H9 (cell line): ENCODE results near the gene GPR87. TPM values are rescaled to one million over a fixed set of nuclear protein-coding genes. Genes with fewer than 3 reads are reported as not detected.

Experiments used
- DNase-seq: peaks from one replicate; pipeline ENCODE4 v3.0.0-alpha.2; 2017
- H2AFZ ChIP-seq: one replicate; pipeline ENCODE4 v1.6.1; 2013; ENCODE audit warnings: mild to moderate bottlenecking, low read length, control low read depth, moderate library complexity
- H2AK5ac ChIP-seq: 2 replicates; pipeline ENCODE4 v1.6.1; 2013; ENCODE audit warnings: low read length, control low read depth, mixed read lengths; ENCODE audit not compliant: insufficient read length
- H2BK120ac ChIP-seq: one replicate; pipeline ENCODE4 v1.6.1; 2013; ENCODE audit warnings: low read depth, mild to moderate bottlenecking, low read length, control low read depth, inconsistent platforms; ENCODE audit not compliant: poor library complexity, severe bottlenecking
- H2BK12ac ChIP-seq: 2 replicates; pipeline ENCODE4 v1.6.1; 2013; ENCODE audit warnings: low read length, control low read depth, mixed read lengths, low read depth; ENCODE audit not compliant: insufficient read length
- H2BK15ac ChIP-seq: 2 replicates; pipeline ENCODE4 v1.6.1; 2013; ENCODE audit warnings: low read depth, low read length, control low read depth
- H2BK20ac ChIP-seq: one replicate; pipeline ENCODE4 v1.6.1; 2013; ENCODE audit warnings: low read depth, mild to moderate bottlenecking, low read length, control low read depth, inconsistent platforms; ENCODE audit not compliant: poor library complexity, severe bottlenecking
- H2BK5ac ChIP-seq: 2 replicates; pipeline ENCODE4 v1.6.1; 2013; ENCODE audit warnings: low read length, control low read depth, mixed read lengths; ENCODE audit not compliant: insufficient read length
- H3K14ac ChIP-seq: 2 replicates; pipeline ENCODE4 v1.6.1; 2013; ENCODE audit warnings: low read length, control low read depth; ENCODE audit not compliant: insufficient read depth
- H3K18ac ChIP-seq: 2 replicates; pipeline ENCODE4 v1.6.1; 2013; ENCODE audit warnings: low read depth, mild to moderate bottlenecking, mixed read lengths, low read length, control low read depth; ENCODE audit not compliant: insufficient read length
- H3K23ac ChIP-seq: 2 replicates; pipeline ENCODE4 v1.6.1; 2013; ENCODE audit warnings: low read length, control low read depth, mixed read lengths, low read depth; ENCODE audit not compliant: insufficient read length
- H3K23me2 ChIP-seq: 2 replicates; pipeline ENCODE4 v1.6.1; 2013; ENCODE audit warnings: low read depth, mild to moderate bottlenecking, mixed read lengths, low read length, control low read depth; ENCODE audit not compliant: insufficient read length, poor library complexity, severe bottlenecking
- H3K27ac ChIP-seq: 2 replicates; pipeline ENCODE4 v1.5.1; 2013; ENCODE audit warnings: low read length, control low read depth, mixed read lengths, low read depth; ENCODE audit not compliant: insufficient read length
- H3K27me3 ChIP-seq: 2 replicates; pipeline ENCODE4 v1.6.1; 2013; ENCODE audit warnings: low read length, control low read depth, inconsistent platforms; ENCODE audit not compliant: insufficient read depth
- H3K4ac ChIP-seq: 2 replicates; pipeline ENCODE4 v1.6.1; 2013; ENCODE audit warnings: low read depth, mild to moderate bottlenecking, control low read depth, inconsistent platforms, low read length, moderate library complexity
- H3K4me1 ChIP-seq: 2 replicates; pipeline ENCODE4 v1.6.1; 2013; ENCODE audit warnings: low read length, control low read depth, inconsistent platforms; ENCODE audit not compliant: insufficient read depth
- H3K4me2 ChIP-seq: 2 replicates; pipeline ENCODE4 v1.6.1; 2013; ENCODE audit warnings: low read length, control low read depth, mixed read lengths; ENCODE audit not compliant: insufficient read length, insufficient read depth
- H3K56ac ChIP-seq: 2 replicates; pipeline ENCODE4 v1.6.1; 2013; ENCODE audit warnings: low read depth, mild to moderate bottlenecking, mixed read lengths, low read length, control low read depth; ENCODE audit not compliant: insufficient read length
- H3K79me1 ChIP-seq: 2 replicates; pipeline ENCODE4 v1.6.1; 2013; ENCODE audit warnings: low read depth, mild to moderate bottlenecking, moderate library complexity, low read length, control low read depth, inconsistent platforms; ENCODE audit not compliant: insufficient read depth, poor library complexity, severe bottlenecking
- H3K79me2 ChIP-seq: 2 replicates; pipeline ENCODE4 v1.6.1; 2013; ENCODE audit warnings: low read length, control low read depth, inconsistent platforms; ENCODE audit not compliant: insufficient read depth
- H3K9ac ChIP-seq: 2 replicates; pipeline ENCODE4 v1.6.1; 2013; ENCODE audit warnings: low read length, control low read depth, mixed read lengths; ENCODE audit not compliant: insufficient read length; ENCODE audit errors: extremely low read depth
- H3K9me3 ChIP-seq: one replicate; pipeline ENCODE4 v1.6.1; 2013; ENCODE audit warnings: low read depth, low read length, inconsistent platforms; ENCODE audit not compliant: control insufficient read depth
- H3T11ph ChIP-seq: one replicate; pipeline ENCODE4 v1.6.1; 2013; ENCODE audit warnings: mild to moderate bottlenecking, low read length, control low read depth, inconsistent platforms
- H4K20me1 ChIP-seq: one replicate; pipeline ENCODE4 v1.6.1; 2013; ENCODE audit not compliant: control insufficient read depth, insufficient read length, insufficient read depth
- H4K5ac ChIP-seq: 2 replicates; pipeline ENCODE4 v1.6.1; 2013; ENCODE audit warnings: low read depth, mild to moderate bottlenecking, mixed read lengths, low read length, control low read depth; ENCODE audit not compliant: insufficient read length
- H4K8ac ChIP-seq: replicated peaks from 2 replicates; pipeline ENCODE4 v1.6.1; 2013; ENCODE audit warnings: low read length, control low read depth, mixed read lengths, low read depth; ENCODE audit not compliant: insufficient read length
- H4K91ac ChIP-seq: 2 replicates; pipeline ENCODE4 v1.6.1; 2013; ENCODE audit warnings: low read depth, mild to moderate bottlenecking, moderate library complexity, mixed read lengths, low read length, control low read depth; ENCODE audit not compliant: insufficient read length
- H3K27ac Mint-ChIP-seq, 3 experiments: 2 replicates in 2 of 3; 3 replicates in 1 of 3; pipeline ENCODE4 v1.8.0; 2020 to 2021; ENCODE audit warnings: mixed read lengths in 3 of 3, mild to moderate bottlenecking in 1 of 3, moderate library complexity in 1 of 3
- H3K27me3 Mint-ChIP-seq: 2 replicates; pipeline ENCODE4 v1.8.0; 2021; ENCODE audit warnings: low read depth, mild to moderate bottlenecking, moderate library complexity, mixed read lengths
- H3K36me3 Mint-ChIP-seq, 3 experiments: 2 replicates in 2 of 3; 3 replicates in 1 of 3; pipeline ENCODE4 v1.8.0; 2020 to 2021; ENCODE audit warnings: low read depth in 3 of 3, mixed read lengths in 3 of 3; ENCODE audit not compliant: insufficient read depth in 1 of 3
- H3K4me1 Mint-ChIP-seq, 2 experiments: 2 replicates each; pipeline ENCODE4 v1.8.0; 2020; ENCODE audit warnings: mixed read lengths in 2 of 2
- H3K4me3 Mint-ChIP-seq, 2 experiments: 2 replicates in 1 of 2; 3 replicates in 1 of 2; pipeline ENCODE4 v1.8.0; 2020 to 2021; ENCODE audit warnings: mild to moderate bottlenecking in 2 of 2, mixed read lengths in 2 of 2, moderate library complexity in 1 of 2
- H3K9me3 Mint-ChIP-seq, 2 experiments: 2 replicates in 1 of 2; 3 replicates in 1 of 2; pipeline ENCODE4 v1.8.0; 2020; ENCODE audit warnings: mild to moderate bottlenecking in 2 of 2, mixed read lengths in 2 of 2, moderate library complexity in 1 of 2
- WGBS: extraction: QIAGEN DNeasy Blood & Tissue Kit; methylation state at CpG from one replicate; pipeline ENCODE4 v1.1.7; 2013; ENCODE audit warnings: missing lambda C conversion rate, low lambda C conversion rate, mixed read lengths; ENCODE audit not compliant: insufficient read length; ENCODE audit errors: extremely low coverage; 5-methylcytosine and 5-hydroxymethylcytosine counted together
- total RNA-seq: library from RNA; stranded (reverse); gene quantifications from 2 replicates; pipeline ENCODE4 v1.2.1, GENCODE V29; 2021
- TF ChIP-seq, protein P1 (sequence below): fragments of 200-600 bp; sonication (generic); conservative IDR thresholded peaks from 3 replicates; pipeline ENCODE4 v1.8.0; 2021; ENCODE audit warnings: antibody characterized with exemption, mild to moderate bottlenecking

GPR87 gene
- total RNA-seq, 1 experiment from 2014 or later = 0.33 TPM

- Histone ChIP-seq H2BK12ac (no peak overlapping the region), H4K20me1 (no peaks in the 10 kb centered on the region), H2BK15ac (no peak overlapping the region), H2AK5ac (no peak overlapping the region), H3K23me2 (no peaks in the 10 kb centered on the region), H3K18ac (no peak overlapping the region), H4K5ac (no peak overlapping the region), H2BK120ac (no peak overlapping the region), H3K27ac (no peak overlapping the region), H3K4me2 (no peak overlapping the region), H3K79me2 (no peaks in the 10 kb centered on the region), H2BK20ac (no peak overlapping the region), H3K14ac (no peak overlapping the region), H4K91ac (no peak overlapping the region), H2BK5ac (no peak overlapping the region), H3K56ac (no peak overlapping the region), H3K4me1 (no peaks in the 10 kb centered on the region), H2AFZ (no peak overlapping the region), H3K4ac (no peak overlapping the region), H4K8ac (no peak overlapping the region), H3K9me3 (no peaks in the 10 kb centered on the region), H3K9ac (no peak overlapping the region), H3T11ph (no peak overlapping the region), H3K23ac (no peak overlapping the region), H3K79me1 (no peaks in the 10 kb centered on the region), H3K27me3 (no peaks in the 10 kb centered on the region)
- H3K36me3 Mint-ChIP-seq = no peaks in the 10 kb centered on the region
- no peak for DNase-seq
- no peaks in the 10 kb centered on the region for H3K27me3 Mint-ChIP-seq
- no CpG with 5 or more reads among the region's 3 CpGs for WGBS
- H3K27ac Mint-ChIP-seq = peak overlapping the region in 1 of 3 experiments; percentile 29; a peak in 1 of 7 replicates
- TF ChIP-seq, protein P1, sequence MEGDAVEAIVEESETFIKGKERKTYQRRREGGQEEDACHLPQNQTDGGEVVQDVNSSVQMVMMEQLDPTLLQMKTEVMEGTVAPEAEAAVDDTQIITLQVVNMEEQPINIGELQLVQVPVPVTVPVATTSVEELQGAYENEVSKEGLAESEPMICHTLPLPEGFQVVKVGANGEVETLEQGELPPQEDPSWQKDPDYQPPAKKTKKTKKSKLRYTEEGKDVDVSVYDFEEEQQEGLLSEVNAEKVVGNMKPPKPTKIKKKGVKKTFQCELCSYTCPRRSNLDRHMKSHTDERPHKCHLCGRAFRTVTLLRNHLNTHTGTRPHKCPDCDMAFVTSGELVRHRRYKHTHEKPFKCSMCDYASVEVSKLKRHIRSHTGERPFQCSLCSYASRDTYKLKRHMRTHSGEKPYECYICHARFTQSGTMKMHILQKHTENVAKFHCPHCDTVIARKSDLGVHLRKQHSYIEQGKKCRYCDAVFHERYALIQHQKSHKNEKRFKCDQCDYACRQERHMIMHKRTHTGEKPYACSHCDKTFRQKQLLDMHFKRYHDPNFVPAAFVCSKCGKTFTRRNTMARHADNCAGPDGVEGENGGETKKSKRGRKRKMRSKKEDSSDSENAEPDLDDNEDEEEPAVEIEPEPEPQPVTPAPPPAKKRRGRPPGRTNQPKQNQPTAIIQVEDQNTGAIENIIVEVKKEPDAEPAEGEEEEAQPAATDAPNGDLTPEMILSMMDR = peak; percentile 81
- H3K9me3 Mint-ChIP-seq = no peaks in the 10 kb centered on the region
- H3K4me3 Mint-ChIP-seq = no peak overlapping the region
- H3K4me1 Mint-ChIP-seq = peaks cover 2 to 8% of the 10 kb centered on the region in 2 experiments
Observed at GRCh38 chr3:151327571-151328198, 11.1 kb upstream of the GPR87 start.
